ENCODE data around the gene MAEA.

DNA sequence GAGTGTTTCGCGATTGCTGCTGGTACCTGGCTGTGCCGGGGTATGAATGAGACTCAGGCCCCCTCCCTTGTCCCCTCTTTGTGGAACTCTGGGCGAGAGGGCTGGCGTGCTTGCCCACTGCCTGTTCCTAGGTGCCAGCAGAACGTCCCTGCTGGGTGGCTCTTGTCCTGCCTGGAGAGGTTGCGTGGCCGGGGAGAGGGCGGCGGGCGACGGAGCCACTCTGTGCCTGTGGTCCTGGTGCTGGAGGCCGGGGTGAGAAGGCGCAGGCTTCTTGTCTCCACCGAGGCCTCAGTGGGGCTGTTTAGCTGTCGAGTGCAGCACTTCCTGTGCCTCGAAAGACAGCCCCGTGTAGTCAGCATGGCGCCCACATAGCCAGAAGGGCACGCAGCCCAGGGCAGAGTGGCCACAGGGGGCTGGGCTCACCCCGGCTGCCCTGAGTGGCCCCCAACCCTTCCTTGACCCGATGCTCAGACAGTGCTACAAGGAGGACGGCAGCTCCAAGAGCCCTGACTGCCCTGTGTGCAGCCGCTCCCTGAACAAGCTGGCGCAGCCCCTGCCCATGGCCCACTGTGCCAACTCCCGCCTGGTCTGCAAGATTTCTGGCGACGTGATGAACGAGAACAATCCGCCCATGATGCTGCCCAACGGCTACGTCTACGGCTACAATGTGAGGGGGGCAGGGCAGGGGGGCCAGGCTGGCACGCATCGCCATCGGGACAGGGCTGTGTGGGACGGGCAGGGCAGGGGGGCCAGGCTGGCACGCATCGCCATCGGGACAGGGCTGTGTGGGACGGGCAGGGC is 48.5 kb downstream of the MAEA start:
- TF ChIP-seq CTCF (IDR thresholded peaks at IDR 0.05; ENCODE audit: low read depth, low read length) (no peak), MAX (IDR thresholded peaks at IDR 0.05; ENCODE audit: low read depth, low read length) (no peak), POLR2A (IDR thresholded peaks at IDR 0.05; ENCODE audit: extremely low read depth, insufficient read length) (no peak), MYC (IDR thresholded peaks at IDR 0.05; ENCODE audit: low read depth, low read length) (no peak)

Data from NB4 (cell line).